ENCODE results near the gene MVD.

Gene MVD

GRCh38 chr16:88687254-88687576 is 24.3 kb upstream of the MVD start:
- no peak for TF ChIP-seq CTCF (IDR thresholded peaks at IDR 0.05; ENCODE audit: low read depth, low read length, missing control alignments)
- DNase-seq (ENCODE audit: low read depth): no peak
- H3K4me3 ChIP-seq (ENCODE audit: low read depth, low read length): no peak overlapping the region

GRCh38 chr16:88686439-88687253 is 23.8 kb upstream of the MVD start, which contains the start of gene SNAI3:
Gene SNAI3 (minus strand): TSS chr16:88686507. CDS start chr16:88686406, 101 bp downstream.
- DNase-seq (ENCODE audit: low read depth): no peak

GRCh38 chr16:88686062-88686438 is 23.2 kb upstream of the MVD start:
- DNase-seq (ENCODE audit: low read depth): no peak
- TF ChIP-seq CTCF (IDR thresholded peaks at IDR 0.05; ENCODE audit: low read depth, low read length, missing control alignments): no peak
- H3K4me3 ChIP-seq (ENCODE audit: low read depth, low read length): peak overlapping the region; percentile 61

More at GRCh38 chr16:88686439-88687253, 23.8 kb upstream of the MVD start, which contains the start of gene SNAI3:
- H3K4me3 ChIP-seq (ENCODE audit: low read depth, low read length): peak within 1 kb of the TSS; percentile 61
- TF ChIP-seq CTCF (IDR thresholded peaks at IDR 0.05; ENCODE audit: low read depth, low read length, missing control alignments): no peak

GRCh38 chr16:88685156-88686061 is 22.5 kb upstream of the MVD start:
- peak; percentile 60 for TF ChIP-seq CTCF (IDR thresholded peaks at IDR 0.05; ENCODE audit: low read depth, low read length, missing control alignments)
- peak overlapping the region; percentile 61 for H3K4me3 ChIP-seq (ENCODE audit: low read depth, low read length)
- DNase-seq (ENCODE audit: low read depth): no peak

- no peak overlapping the region for H3K4me3 ChIP-seq (ENCODE audit: low read depth, low read length)
- DNase-seq (ENCODE audit: low read depth): no peak
- TF ChIP-seq CTCF (IDR thresholded peaks at IDR 0.05; ENCODE audit: low read depth, low read length, missing control alignments): no peak
Measured at GRCh38 chr16:88684569-88685155, 21.8 kb upstream of the MVD start.

GRCh38 chr16:88681709-88682451 is 19.0 kb upstream of the MVD start:
- peak; percentile 94 for DNase-seq (ENCODE audit: low read depth)
- peak overlapping the region; percentile 24 for H3K4me3 ChIP-seq (ENCODE audit: low read depth, low read length)
- no peak for TF ChIP-seq CTCF (IDR thresholded peaks at IDR 0.05; ENCODE audit: low read depth, low read length, missing control alignments)
